Fibroblast of villous mesenchyme (primary cell): Measurements from ENCODE around the gene EDN2. TPM values are rescaled to one million over a fixed set of nuclear protein-coding genes. Genes with fewer than 3 reads are reported as not detected.

Experiments used
- DNase-seq: peaks from one replicate; pipeline ENCODE4 v3.0.0-alpha.2; 2010; ENCODE audit warnings: low read depth
- H3K4me3 ChIP-seq: 2 replicates; pipeline ENCODE4 v1.5.1; 2011; ENCODE audit warnings: low read depth, mild to moderate bottlenecking, low read length
- CTCF ChIP-seq: IDR thresholded peaks from 2 replicates; pipeline ENCODE4 v1.5.1; 2012; ENCODE audit warnings: low read depth, mild to moderate bottlenecking, low read length; ENCODE audit not compliant: insufficient read depth
- total RNA-seq: library from RNA; depleted of rRNA; stranded (reverse); fragments of >200 nt; gene quantifications from 2 replicates; pipeline ENCODE4 v1.2.3, GENCODE V29; 2012

Gene EDN2
- total RNA-seq, 1 donor: not detected

GRCh38 chr1:41447995-41448770 lies 36.3 kb downstream of the EDN2 start:
- no peak overlapping the region for H3K4me3 ChIP-seq
- DNase-seq: no peak
- no peak for TF ChIP-seq CTCF

GRCh38 chr1:41446851-41447610 lies 37.5 kb downstream of the EDN2 start:
- no peak overlapping the region for H3K4me3 ChIP-seq
- no peak for TF ChIP-seq CTCF
- no peak for DNase-seq

GRCh38 chr1:41444785-41445184 lies 39.7 kb downstream of the EDN2 start:
- H3K4me3 ChIP-seq: no peak overlapping the region
- no peak for DNase-seq
- no peak for TF ChIP-seq CTCF

- no peak for DNase-seq
- no peak overlapping the region for H3K4me3 ChIP-seq
- TF ChIP-seq CTCF: peak; percentile 10
These were observed 40.2 kb downstream of the EDN2 start for GRCh38 chr1:41444246-41444645.

GRCh38 chr1:41442697-41443251 lies 41.7 kb downstream of the EDN2 start:
- DNase-seq: no peak
- no peak for TF ChIP-seq CTCF
- no peak overlapping the region for H3K4me3 ChIP-seq

- no peak for DNase-seq
- TF ChIP-seq CTCF: no peak
- H3K4me3 ChIP-seq: no peak overlapping the region
These were observed 44.0 kb downstream of the EDN2 start for GRCh38 chr1:41440321-41441085.
